ENCODE measurements around the gene DPM2.

- TF ChIP-seq POLR2A (IDR thresholded peaks at IDR 0.05): no peak
- no peak for TF ChIP-seq CTCF (IDR thresholded peaks at IDR 0.05)
These were observed 13.9 kb downstream of the DPM2 start for GRCh38 chr9:127923771-127924170.

Data from body of pancreas (tissue), 4 donors.